ENCODE results near the gene KAT6B.

Gene KAT6B

GRCh38 chr10:74968667-74969061 is 142.3 kb downstream of the KAT6B start:
- no peaks in the 10 kb centered on the region for H3K9me3 Mint-ChIP-seq
- peak overlapping the region; percentile 93 for H3K27ac Mint-ChIP-seq
- no peaks in the 10 kb centered on the region for H3K27me3 Mint-ChIP-seq
- DNase-seq = no peak
- peak overlapping the region; percentile 18 for H3K4me3 Mint-ChIP-seq
- peaks cover 40% of the 10 kb centered on the region for H3K4me1 Mint-ChIP-seq (ENCODE audit: low read depth)
- H3K36me3 Mint-ChIP-seq (ENCODE audit: low read depth) = peaks cover 23% of the 10 kb centered on the region

- Mint-ChIP-seq H3K27ac (peak overlapping the region; percentile 93), H3K4me3 (no peak overlapping the region), H3K4me1 (ENCODE audit: low read depth) (peaks cover 37% of the 10 kb centered on the region), H3K36me3 (ENCODE audit: low read depth) (peaks cover 27% of the 10 kb centered on the region), H3K27me3 (no peaks in the 10 kb centered on the region), H3K9me3 (no peaks in the 10 kb centered on the region)
- no peak for DNase-seq
These were observed 142.7 kb downstream of the KAT6B start for GRCh38 chr10:74969093-74969492.

- no peak overlapping the region for H3K4me3 Mint-ChIP-seq
- H3K27me3 Mint-ChIP-seq = no peaks in the 10 kb centered on the region
- no peaks in the 10 kb centered on the region for H3K9me3 Mint-ChIP-seq
- H3K4me1 Mint-ChIP-seq (ENCODE audit: low read depth) = peaks cover 35% of the 10 kb centered on the region
- H3K27ac Mint-ChIP-seq = peak overlapping the region; percentile 93
- H3K36me3 Mint-ChIP-seq (ENCODE audit: low read depth) = peaks cover 26% of the 10 kb centered on the region
- no peak for DNase-seq
These were observed 143.1 kb downstream of the KAT6B start for GRCh38 chr10:74969530-74969929.

- Mint-ChIP-seq H3K9me3 (no peaks in the 10 kb centered on the region), H3K27ac (no peak overlapping the region), H3K4me3 (no peak overlapping the region), H3K36me3 (ENCODE audit: low read depth) (peaks cover 35% of the 10 kb centered on the region), H3K4me1 (ENCODE audit: low read depth) (peaks cover 45% of the 10 kb centered on the region), H3K27me3 (no peaks in the 10 kb centered on the region)
- DNase-seq = no peak
These were observed 147.5 kb downstream of the KAT6B start for GRCh38 chr10:74973741-74974392.

- Mint-ChIP-seq H3K4me3 (no peak overlapping the region), H3K27ac (no peak overlapping the region), H3K27me3 (no peaks in the 10 kb centered on the region), H3K4me1 (ENCODE audit: low read depth) (peaks cover 38% of the 10 kb centered on the region), H3K9me3 (no peaks in the 10 kb centered on the region), H3K36me3 (ENCODE audit: low read depth) (peaks cover 48% of the 10 kb centered on the region)
- DNase-seq = no peak
These were observed 149.4 kb downstream of the KAT6B start for GRCh38 chr10:74975758-74976157.

- no peak overlapping the region for H3K4me3 Mint-ChIP-seq
- H3K36me3 Mint-ChIP-seq (ENCODE audit: low read depth) = peaks cover 49% of the 10 kb centered on the region
- H3K27me3 Mint-ChIP-seq = no peaks in the 10 kb centered on the region
- H3K4me1 Mint-ChIP-seq (ENCODE audit: low read depth) = peaks cover 35% of the 10 kb centered on the region
- no peak for DNase-seq
- H3K27ac Mint-ChIP-seq = no peak overlapping the region
- no peaks in the 10 kb centered on the region for H3K9me3 Mint-ChIP-seq
These were observed 150.2 kb downstream of the KAT6B start for GRCh38 chr10:74976565-74976964.

- H3K9me3 Mint-ChIP-seq = no peaks in the 10 kb centered on the region
- no peak for DNase-seq
- H3K4me1 Mint-ChIP-seq (ENCODE audit: low read depth) = peaks cover 35% of the 10 kb centered on the region
- H3K27me3 Mint-ChIP-seq = no peaks in the 10 kb centered on the region
- peaks cover 51% of the 10 kb centered on the region for H3K36me3 Mint-ChIP-seq (ENCODE audit: low read depth)
- H3K4me3 Mint-ChIP-seq = peak overlapping the region; percentile 27
- peak overlapping the region; percentile 58 for H3K27ac Mint-ChIP-seq
These were observed 150.7 kb downstream of the KAT6B start for GRCh38 chr10:74977072-74977471.

GRCh38 chr10:74977913-74978847 is 151.8 kb downstream of the KAT6B start:
- no peak for DNase-seq
- H3K9me3 Mint-ChIP-seq = no peaks in the 10 kb centered on the region
- H3K4me1 Mint-ChIP-seq (ENCODE audit: low read depth) = peaks cover 43% of the 10 kb centered on the region
- peak overlapping the region; percentile 45 for H3K27ac Mint-ChIP-seq
- peak overlapping the region; percentile 27 for H3K4me3 Mint-ChIP-seq
- no peaks in the 10 kb centered on the region for H3K27me3 Mint-ChIP-seq
- peaks cover 53% of the 10 kb centered on the region for H3K36me3 Mint-ChIP-seq (ENCODE audit: low read depth)

- Mint-ChIP-seq H3K36me3 (ENCODE audit: low read depth) (peaks cover 52% of the 10 kb centered on the region), H3K27ac (no peak overlapping the region), H3K4me1 (ENCODE audit: low read depth) (peaks cover 26% of the 10 kb centered on the region), H3K9me3 (no peaks in the 10 kb centered on the region), H3K4me3 (no peak overlapping the region), H3K27me3 (no peaks in the 10 kb centered on the region)
- DNase-seq = no peak
These were observed 155.6 kb downstream of the KAT6B start for GRCh38 chr10:74981831-74982633.

- peaks cover 55% of the 10 kb centered on the region for H3K36me3 Mint-ChIP-seq (ENCODE audit: low read depth)
- H3K4me1 Mint-ChIP-seq (ENCODE audit: low read depth) = peaks cover 24% of the 10 kb centered on the region
These were observed 156.2 kb downstream of the KAT6B start for GRCh38 chr10:74982634-74982982.

GRCh38 chr10:74983383-74983782 is 157.0 kb downstream of the KAT6B start:
- Mint-ChIP-seq H3K4me3 (no peak overlapping the region), H3K4me1 (ENCODE audit: low read depth) (peaks cover 24% of the 10 kb centered on the region), H3K27ac (no peak overlapping the region), H3K36me3 (ENCODE audit: low read depth) (peaks cover 63% of the 10 kb centered on the region), H3K9me3 (no peaks in the 10 kb centered on the region), H3K27me3 (no peaks in the 10 kb centered on the region)
- no peak for DNase-seq

More at GRCh38 chr10:74982634-74982982, 156.2 kb downstream of the KAT6B start:
- H3K27ac Mint-ChIP-seq = no peak overlapping the region
- H3K27me3 Mint-ChIP-seq = no peaks in the 10 kb centered on the region
- DNase-seq = no peak
- H3K9me3 Mint-ChIP-seq = no peaks in the 10 kb centered on the region
- H3K4me3 Mint-ChIP-seq = no peak overlapping the region

GRCh38 chr10:74987339-74988053 is 161.1 kb downstream of the KAT6B start:
- H3K9me3 Mint-ChIP-seq = no peaks in the 10 kb centered on the region
- H3K27ac Mint-ChIP-seq = no peak overlapping the region

GRCh38 chr10:74988054-74988775 is 161.8 kb downstream of the KAT6B start:
- H3K4me1 Mint-ChIP-seq (ENCODE audit: low read depth) = peaks cover 17% of the 10 kb centered on the region
- no peaks in the 10 kb centered on the region for H3K27me3 Mint-ChIP-seq
- DNase-seq = no peak
- H3K9me3 Mint-ChIP-seq = no peaks in the 10 kb centered on the region
- peaks cover 67% of the 10 kb centered on the region for H3K36me3 Mint-ChIP-seq (ENCODE audit: low read depth)
- no peak overlapping the region for H3K27ac Mint-ChIP-seq
- H3K4me3 Mint-ChIP-seq = no peak overlapping the region

More at GRCh38 chr10:74987339-74988053, 161.1 kb downstream of the KAT6B start:
- Mint-ChIP-seq H3K4me3 (no peak overlapping the region), H3K27me3 (no peaks in the 10 kb centered on the region), H3K36me3 (ENCODE audit: low read depth) (peaks cover 62% of the 10 kb centered on the region), H3K4me1 (ENCODE audit: low read depth) (peaks cover 22% of the 10 kb centered on the region)
- DNase-seq = no peak
